Urothelium cell line (cell line): Measurements from ENCODE around the gene LALBA.
"Not testable (repeated sequence)": the region's sequence is repeated elsewhere in the genome, so short reads cannot be mapped to it uniquely, and the experiment has no call there.

Experiments used
- DNase-seq: peaks from one replicate; pipeline ENCODE4 v3.0.0; 2011; ENCODE audit warnings: low spot score, mixed read lengths
- FAIRE-seq: peaks from 2 replicates; lab custom pipeline; 2011; peaks lifted over from hg19 to GRCh38; lab: Jason Lieb, UNC

Gene LALBA

DNA sequence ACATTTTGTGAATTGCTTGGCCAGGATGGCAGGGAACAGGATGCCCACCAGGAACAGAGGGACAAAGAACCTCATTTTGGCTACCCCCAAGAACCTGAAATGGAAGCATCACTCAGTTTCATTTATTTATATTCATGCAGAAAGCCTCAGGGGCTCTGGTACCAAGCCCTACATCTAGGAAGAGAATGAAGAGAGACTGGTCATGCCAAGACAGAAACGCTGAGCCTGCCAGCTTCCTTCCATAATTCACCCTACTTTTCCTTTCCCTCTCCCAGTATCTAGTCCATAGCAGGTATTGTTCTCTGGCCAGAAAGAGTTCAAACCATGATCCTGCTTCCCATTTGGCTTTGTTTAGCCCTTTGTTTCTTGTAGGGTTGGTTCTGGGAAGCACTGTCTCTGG, at the start of gene LALBA:
LALBA (minus strand) TSS at position 101 of the 400 bp plus-strand sequence; CDS start at position 75, 26 bp downstream.
- DNase-seq = no peak
- FAIRE-seq = no peak

GRCh38 chr12:48618541-48618940, 48.7 kb upstream of the LALBA start:
- FAIRE-seq = no peak
- peak; percentile 81 for DNase-seq

DNA sequence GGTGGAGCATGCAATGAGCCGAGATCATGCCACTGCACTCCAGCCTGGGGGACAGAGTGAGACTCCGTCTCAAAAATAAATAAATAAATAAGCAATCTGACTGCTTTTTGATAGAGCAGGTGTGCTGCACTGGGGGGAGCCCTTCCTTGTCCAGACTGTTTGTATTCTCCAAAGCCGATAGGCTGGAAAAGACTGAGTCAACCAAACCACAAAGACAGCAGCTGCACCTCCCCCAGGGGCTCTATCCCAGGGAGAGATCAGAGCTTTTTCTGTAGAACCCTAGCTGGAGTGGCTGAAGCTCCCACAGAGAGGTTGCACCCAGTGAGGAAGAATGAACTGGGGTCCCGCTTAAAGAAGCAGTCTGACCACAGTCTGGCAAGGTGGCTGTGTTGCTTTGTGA, 45.8 kb upstream of the LALBA start:
- peak; percentile 51 for DNase-seq
- no peak for FAIRE-seq

GRCh38 chr12:48613321-48613720, 43.5 kb upstream of the LALBA start:
- FAIRE-seq = no peak
- DNase-seq = no peak

DNA sequence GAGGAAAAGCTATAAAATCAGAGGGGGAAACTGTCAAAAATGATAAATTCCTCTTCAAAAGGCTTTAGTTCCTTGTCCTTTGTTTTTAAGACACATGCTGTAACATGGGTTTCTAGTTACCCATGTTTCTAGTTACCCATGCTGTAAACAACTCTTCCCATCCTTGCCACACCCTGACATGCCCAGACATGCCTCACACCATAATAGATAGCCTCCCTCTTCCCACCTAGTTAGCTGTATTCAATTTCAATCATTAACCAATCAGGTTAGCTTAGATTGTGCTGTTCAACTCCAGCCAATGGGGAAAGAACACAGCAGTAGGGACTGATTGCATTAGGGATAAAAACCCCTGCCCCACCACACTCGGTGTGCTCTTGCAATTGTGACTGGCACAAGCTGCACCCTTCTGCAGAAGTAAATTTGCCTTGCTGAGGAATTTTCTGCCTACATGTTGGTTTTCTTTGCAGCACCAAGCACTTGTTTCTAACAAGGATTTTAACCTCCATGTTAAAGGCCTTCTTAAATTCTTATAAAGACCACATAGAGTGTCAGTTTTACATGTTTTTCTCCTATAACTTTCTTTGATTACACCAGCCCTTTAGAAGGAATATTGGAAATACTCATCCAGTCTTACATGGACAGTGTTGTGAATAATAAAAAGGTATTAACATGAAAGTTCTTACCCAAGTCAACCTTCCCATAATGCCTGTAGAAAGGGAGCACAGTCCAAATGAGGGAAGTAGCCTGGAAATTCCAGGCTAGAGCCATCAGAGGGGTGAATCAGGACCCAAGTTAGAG, 32.5 kb upstream of the LALBA start:
- no peak for DNase-seq

DNA sequence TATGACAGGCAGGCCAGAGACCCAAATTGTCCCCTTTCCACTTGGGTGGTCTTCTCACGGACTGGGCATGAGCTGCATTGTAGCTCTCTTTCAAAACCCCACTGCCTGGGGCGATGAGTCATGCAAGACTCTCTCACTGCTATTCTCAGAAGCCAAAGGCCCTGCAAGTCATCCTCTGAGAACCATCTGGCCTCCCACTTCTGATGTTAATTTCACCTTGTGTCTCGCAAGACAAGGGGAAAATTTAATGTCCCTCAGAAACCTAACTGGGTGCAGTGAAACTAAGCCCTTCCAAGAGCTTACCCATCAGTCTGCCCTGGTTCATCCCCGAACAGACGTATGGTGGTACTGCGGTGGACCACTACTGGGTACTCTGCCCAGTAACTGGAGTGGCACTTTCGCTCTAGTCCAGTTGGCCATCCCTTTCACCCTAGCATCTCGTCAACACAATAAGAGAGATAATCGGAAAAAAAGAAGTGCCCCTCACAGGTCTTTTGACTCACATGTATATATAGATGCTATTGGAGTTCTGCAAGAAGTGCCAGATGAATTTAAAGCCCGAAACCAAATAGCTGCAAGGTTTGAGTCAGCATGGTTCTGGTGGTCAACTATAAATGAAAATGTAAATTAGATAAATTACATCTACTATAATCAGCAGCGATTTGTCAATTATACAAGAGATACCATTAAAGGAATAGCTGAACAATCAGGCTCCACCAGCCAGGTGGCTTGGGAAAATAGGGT, 31.3 kb upstream of the LALBA start:
- DNase-seq (no peak), FAIRE-seq (no peak)

More for the DNA sequence above, 32.5 kb upstream of the LALBA start:
- no peak for FAIRE-seq

DNA sequence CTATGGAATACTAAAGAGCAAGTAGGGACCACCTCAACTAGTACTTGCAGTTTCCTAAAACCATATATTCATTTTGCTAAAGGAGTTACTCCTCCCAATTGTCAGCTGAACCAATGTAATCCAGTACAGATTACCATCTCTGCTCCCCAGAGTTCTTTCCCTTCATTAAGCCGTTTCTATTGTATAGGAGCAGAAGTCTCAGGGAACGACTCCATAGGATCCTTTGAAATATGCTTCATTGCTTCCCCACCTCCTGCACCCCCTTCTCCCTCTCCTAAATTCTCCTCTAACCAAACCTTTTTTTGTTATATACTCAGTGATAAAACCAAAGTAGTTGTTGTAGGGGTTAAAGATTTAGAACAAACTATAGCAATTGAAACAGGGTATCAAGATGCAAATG, 30.7 kb upstream of the LALBA start:
- FAIRE-seq (no peak), DNase-seq (no peak)

DNA sequence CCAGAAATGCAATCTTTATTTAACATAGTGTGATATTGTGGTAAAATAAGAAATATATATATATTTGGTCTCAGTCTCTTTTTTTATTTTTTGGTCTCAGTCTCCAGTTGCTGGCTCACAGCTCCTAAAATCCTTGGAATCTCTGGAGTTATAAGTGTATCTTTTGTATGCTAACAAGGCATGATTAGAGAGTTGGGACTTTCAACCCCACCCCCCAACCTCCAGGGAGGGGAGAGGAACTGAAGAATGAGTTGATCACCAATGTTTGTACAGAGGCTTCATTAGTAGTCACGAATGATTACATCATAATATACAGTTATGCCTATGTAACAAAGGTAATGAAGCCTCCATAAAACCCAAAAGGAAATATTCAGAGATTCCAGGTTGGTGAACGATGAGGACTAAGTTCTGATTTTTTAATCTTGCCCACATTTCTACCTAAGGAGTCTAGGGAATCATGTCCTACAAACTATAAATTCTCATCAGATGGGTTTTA, 22.8 kb upstream of the LALBA start:
- no peak for DNase-seq
- no peak for FAIRE-seq

DNA sequence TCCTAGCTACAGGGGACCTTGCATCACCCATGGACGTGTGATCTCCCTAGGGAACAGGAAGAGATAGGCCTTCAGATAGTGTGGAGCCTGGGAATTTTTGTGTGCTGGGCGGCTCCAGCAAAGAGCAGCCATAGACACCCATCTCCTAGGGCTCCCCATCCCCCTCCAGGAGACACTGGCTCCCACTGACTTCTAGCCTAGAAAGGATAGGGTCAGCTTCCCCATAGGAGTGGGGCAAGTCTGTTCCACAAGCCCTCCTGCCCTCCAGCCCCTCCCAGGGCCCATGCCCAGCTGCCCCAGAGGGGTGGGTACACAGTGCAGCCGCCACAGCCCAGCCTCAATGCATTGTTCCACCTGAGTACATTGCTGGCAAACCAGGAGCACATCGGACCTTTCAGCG, 16.5 kb upstream of the LALBA start:
- FAIRE-seq (no peak), DNase-seq (no peak)

- DNase-seq (no peak), FAIRE-seq (no peak)
Measured at GRCh38 chr12:48583728-48584127, 13.9 kb upstream of the LALBA start.

DNA sequence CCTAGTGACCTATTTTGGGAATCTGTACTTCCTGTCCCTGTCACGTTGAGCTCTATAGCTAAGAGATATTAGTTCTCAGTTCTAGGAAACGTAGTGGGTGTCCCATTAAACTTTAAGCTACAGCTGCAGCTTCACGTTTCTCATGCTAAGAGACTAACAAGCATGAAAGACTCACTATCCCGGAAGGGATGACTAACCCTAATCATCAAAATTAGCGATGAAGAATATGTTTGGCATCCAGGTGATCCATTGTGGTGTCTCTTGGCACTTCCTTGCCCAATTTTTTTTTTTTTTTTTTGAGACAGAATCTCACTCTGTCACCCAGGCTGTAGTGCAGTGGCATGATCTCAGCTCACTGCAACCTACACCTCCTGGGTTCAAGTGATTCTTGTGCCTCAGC, 11.0 kb upstream of the LALBA start:
- DNase-seq = peak; percentile 36
- no peak for FAIRE-seq

GRCh38 chr12:48572326-48572725, 2.5 kb upstream of the LALBA start:
- no peak for FAIRE-seq
- DNase-seq = peak; percentile 31

DNA sequence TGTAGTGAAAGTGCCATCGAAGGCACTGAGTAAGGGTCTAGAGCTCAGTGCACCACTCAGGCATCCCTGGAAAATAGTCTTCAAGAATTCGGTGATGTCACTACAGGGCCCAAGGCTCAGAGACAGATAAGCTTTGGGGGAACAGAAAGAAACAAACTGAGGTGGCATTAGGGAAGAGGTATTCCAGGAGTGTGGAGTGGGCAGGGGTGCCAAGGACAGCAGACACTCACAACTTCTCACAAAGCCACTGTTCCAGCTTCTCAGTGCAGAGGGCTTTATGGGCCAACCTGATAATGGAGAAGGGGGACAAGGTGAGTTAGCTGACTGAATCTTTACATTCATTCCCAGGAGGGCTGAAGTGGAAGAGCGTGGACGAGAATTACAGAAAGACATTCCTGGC, 2.1 kb downstream of the LALBA start:
- no peak for DNase-seq
- FAIRE-seq = no peak

GRCh38 chr12:48557919-48558318, 11.9 kb downstream of the LALBA start:
- no peak for FAIRE-seq
- DNase-seq = no peak

- FAIRE-seq (no peak), DNase-seq (no peak)
Measured at GRCh38 chr12:48556631-48557030, 13.2 kb downstream of the LALBA start.

DNA sequence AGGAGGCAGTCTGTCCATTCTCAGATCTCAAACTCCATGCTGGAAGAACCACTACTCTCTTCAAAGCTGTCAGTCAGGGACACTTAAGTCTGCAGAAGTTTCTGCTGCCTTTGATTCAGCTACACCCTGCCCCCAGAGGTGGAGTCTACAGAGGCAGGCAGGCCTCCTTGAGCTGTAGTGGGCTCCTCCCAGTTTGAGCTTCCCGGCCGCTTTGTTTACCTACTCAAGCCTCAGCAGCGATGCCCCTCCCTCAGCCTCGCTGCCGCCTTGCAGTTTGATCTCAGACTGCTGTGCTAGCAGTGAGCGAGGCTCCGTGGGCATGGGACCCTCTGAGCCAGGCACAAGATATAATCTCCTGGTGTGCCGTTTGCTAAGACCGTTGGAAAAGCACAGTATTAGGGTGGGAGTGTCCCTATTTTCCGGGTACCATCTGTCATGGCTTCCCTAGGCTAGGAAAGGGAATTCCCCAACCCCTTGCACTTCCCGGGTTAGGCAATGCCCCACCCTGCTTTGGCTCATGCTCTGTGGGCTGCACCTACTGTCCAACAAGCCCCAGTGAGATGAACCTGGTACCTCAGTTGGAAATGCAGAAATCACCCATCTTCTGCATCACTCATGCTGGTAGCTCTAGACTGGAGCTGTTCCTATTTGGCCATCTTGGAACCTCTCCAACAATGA, 16.0 kb downstream of the LALBA start:
- not testable (repeated sequence) for DNase-seq, FAIRE-seq

GRCh38 chr12:48551636-48552035, 18.2 kb downstream of the LALBA start:
- DNase-seq, FAIRE-seq: not testable (repeated sequence)

DNA sequence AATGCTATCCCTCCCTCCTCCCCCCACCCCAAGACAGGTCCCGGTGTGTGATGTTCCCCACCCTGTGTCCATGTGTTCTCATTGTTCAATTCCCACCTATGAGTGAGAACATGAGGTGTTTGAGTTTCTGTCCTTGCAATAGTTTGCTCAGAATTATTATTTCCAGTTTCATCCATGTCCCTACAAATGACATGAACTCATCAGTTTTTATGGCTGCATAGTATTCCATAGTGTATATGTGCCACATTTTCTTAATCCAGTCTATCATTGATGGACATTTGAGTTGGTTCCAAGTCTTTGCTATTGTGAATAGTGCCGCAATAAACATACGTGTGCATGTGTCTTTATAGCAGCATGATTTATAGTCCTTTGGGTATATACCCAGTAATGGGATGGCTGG, 22.8 kb downstream of the LALBA start:
- not testable (repeated sequence) for DNase-seq, FAIRE-seq

- FAIRE-seq = no peak
- no peak for DNase-seq
Measured at GRCh38 chr12:48545833-48546469, 23.9 kb downstream of the LALBA start.

- FAIRE-seq (no peak), DNase-seq (no peak)
Measured at GRCh38 chr12:48542300-48542928, 27.4 kb downstream of the LALBA start.
